ENCODE results near the gene SUN1. TPM values are rescaled to one million over a fixed set of nuclear protein-coding genes. Genes with fewer than 3 reads are reported as not detected.

The SUN1 gene
- total and polyA plus RNA-seq, 12 donors, result 69.2 to 211 (median 183) TPM

DNA sequence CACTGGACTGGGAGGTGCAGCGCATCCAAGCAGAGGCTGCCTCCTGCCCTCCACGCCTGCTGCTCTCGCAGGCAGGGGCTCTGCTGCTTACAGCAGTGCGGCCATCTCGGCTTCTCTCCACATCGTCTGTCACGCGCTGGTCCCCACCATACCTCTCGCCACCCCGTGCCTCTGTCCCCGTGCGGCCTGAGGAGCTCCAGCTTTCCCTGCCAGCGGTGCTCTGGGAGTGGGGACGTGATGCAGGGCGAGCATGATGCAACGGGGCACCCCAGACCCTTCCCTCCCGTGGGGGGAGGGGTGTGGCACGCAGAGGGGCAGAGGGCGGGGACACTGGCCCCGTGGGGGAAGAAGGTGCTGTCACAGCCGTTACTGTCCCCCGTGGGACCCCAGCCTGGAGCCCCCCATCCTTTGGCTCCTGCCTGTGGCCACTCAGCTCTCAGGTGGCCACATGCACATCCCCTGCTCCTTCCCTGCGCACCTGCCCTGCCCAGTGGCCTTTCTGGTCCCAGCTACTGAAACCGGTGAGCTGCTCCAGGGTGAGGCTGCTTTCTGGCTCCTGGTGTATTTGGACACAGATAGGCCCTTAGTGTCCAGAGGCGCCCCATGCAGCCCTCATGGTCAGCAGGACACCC is 53.1 kb downstream of the SUN1 start:
- no peak for TF ChIP-seq CTCF (IDR thresholded peaks at IDR 0.05)
- intact Hi-C loops (cut with DNase I), result loop anchor here in 1 of 10 donors (10.0 kb wide), 1 partner anchor 79 kb away; no protein-coding TSS in a partner anchor
- Histone ChIP-seq H3K27me3 (no peaks in the 10 kb centered on the region), H3K9me3 (no peaks in the 10 kb centered on the region), H3K27ac (no peak overlapping the region), H3K36me3 (peaks cover 0 to 40% (median 21%) of the 10 kb centered on the region in 9 donors), H3K4me1 (peaks cover 17 to 57% (median 32%) of the 10 kb centered on the region in 9 donors), H3K4me3 (no peak overlapping the region)
- DNase-seq (peak in 1 of 2 donors; percentile 12), ATAC-seq (no peak)
- WGBS, 2 donors, result 81 to 85% methylated on average over 25 of the region's 25 CpGs

DNA sequence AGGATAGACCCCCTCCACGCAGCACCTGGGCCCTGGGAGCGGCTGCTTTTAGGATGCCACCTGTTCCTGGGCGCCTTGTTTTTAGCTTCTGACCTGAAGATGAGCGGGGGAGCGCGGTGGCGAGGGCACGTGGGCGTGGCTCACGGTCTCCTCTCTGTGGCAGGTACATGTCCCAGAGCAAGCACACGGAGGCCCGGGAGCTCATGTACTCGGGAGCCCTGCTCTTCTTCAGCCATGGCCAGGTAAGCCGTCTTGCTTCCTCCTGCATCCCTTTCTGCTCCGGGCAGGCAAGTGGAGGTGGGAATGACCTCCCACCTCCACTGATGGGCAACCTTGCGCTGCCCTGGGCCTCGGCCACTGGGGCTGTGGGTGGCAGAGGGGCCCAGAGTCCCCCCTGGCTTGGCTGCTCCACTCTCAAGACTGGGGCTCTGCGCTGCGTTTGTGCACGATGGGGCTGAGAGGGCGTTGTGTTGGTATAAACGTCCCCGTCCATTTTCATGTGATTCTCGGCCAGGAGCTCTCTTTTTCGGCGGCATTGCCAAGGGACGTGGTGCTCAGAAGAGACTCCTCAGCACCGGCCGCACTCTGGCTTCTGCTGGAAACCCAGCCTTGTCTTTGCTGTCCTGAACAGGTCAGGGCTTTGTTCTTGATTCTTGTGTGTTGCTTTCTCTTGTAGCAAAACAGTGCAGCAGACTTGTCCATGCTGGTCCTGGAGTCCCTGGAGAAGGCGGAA is 53.8 kb downstream of the SUN1 start:
- DNase-seq (peak in 1 of 2 donors; percentile 11), ATAC-seq (no peak)
- peaks cover 0 to 47% (median 26%) of the 10 kb centered on the region in 9 donors for H3K36me3 ChIP-seq
- intact Hi-C loops (cut with DNase I), result loop anchor here in 1 of 10 donors (10.0 kb wide), 1 partner anchor 79 kb away; no protein-coding TSS in a partner anchor
- H3K4me3 ChIP-seq, result no peak overlapping the region
- H3K27ac ChIP-seq, result peak overlapping the region in 2 of 10 donors; percentile 22 to 43
- no peak for TF ChIP-seq CTCF (IDR thresholded peaks at IDR 0.05)
- no peaks in the 10 kb centered on the region for H3K27me3 ChIP-seq
- H3K9me3 ChIP-seq, result no peaks in the 10 kb centered on the region
- H3K4me1 ChIP-seq, result peaks cover 17 to 50% (median 31%) of the 10 kb centered on the region in 9 donors
- 81 to 96% methylated on average over 30 of the region's 30 CpGs for WGBS, 2 donors

DNA sequence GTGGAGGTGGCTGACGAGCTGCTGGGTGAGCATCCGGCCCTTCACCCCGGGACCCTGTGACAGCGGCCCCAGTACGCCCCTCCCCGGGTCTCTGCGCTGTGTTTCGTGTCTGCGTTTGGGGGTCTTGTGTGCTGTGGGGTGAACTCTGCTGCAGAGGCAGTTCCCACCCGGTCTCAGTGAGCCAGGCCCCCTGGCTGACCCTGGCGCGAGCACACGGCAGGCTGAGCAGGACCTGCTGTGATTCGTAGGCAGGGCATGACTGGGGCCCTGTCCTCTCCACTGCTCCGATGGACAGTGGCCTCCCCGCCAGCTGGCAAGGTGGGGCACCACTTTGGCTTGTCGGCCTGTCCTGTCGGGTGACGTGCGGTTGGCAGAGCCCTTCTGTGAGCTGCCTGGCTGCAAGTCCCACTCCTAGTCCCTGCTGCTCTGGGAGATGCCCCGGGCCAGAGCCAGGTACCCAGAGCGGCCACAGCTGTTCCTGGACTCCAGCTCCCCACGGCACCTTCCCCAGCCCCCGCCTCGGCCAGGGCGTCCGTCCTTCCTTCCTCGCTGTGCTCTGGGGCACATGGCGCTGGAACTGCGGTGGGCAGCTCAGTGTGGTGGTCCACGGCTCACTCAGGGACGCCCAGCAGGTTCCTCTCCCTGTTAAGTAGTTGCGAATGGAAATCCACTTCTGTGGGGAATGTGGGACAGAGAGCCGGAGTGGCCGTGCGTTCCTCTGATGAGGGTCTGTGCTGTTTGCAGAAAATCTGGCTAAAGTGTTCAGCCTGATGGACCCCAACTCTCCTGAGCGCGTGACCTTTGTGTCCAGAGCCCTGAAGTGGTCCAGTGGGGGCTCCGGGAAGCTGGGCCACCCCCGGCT is 54.6 kb downstream of the SUN1 start:
- no peak overlapping the region for H3K4me3 ChIP-seq
- TF ChIP-seq CTCF (IDR thresholded peaks at IDR 0.05), result no peak
- H3K27me3 ChIP-seq, result no peaks in the 10 kb centered on the region
- intact Hi-C loops (cut with DNase I), result loop anchor here in 1 of 10 donors (10.0 kb wide), 1 partner anchor 78 kb away; no protein-coding TSS in a partner anchor
- peak; percentile 63 to 94 (median 86) for ATAC-seq
- peaks cover 0 to 55% (median 34%) of the 10 kb centered on the region in 9 donors for H3K36me3 ChIP-seq
- H3K4me1 ChIP-seq, result peaks cover 17 to 50% (median 31%) of the 10 kb centered on the region in 9 donors
- peak; percentile 78 to 85 for DNase-seq
- no peaks in the 10 kb centered on the region for H3K9me3 ChIP-seq
- 77 to 83% methylated on average over 40 of the region's 40 CpGs for WGBS, 2 donors
- H3K27ac ChIP-seq, result peak overlapping the region in 4 of 10 donors; percentile 14 to 43 (median 18)

GRCh38 chr7:887488-887820 is 55.2 kb downstream of the SUN1 start:
- peaks cover 17 to 50% (median 31%) of the 10 kb centered on the region in 9 donors for H3K4me1 ChIP-seq
- peak overlapping the region in 1 of 10 donors; percentile 9 for H3K27ac ChIP-seq
- 93 to 95% methylated on average over 18 of the region's 18 CpGs for WGBS, 2 donors
- H3K27me3 ChIP-seq, result no peaks in the 10 kb centered on the region
- DNase-seq (peak in 1 of 2 donors; percentile 11), ATAC-seq (peak in 1 of 8 donors; percentile 3)
- peaks cover 0 to 58% (median 40%) of the 10 kb centered on the region in 9 donors for H3K36me3 ChIP-seq
- H3K4me3 ChIP-seq, result no peak overlapping the region
- TF ChIP-seq CTCF (IDR thresholded peaks at IDR 0.05), result no peak
- intact Hi-C loops (cut with DNase I), result loop anchor here in 1 of 10 donors (10.0 kb wide), 1 partner anchor 77 kb away; no protein-coding TSS in a partner anchor
- no peaks in the 10 kb centered on the region for H3K9me3 ChIP-seq

Measured in heart right ventricle (tissue), 16 donors.